Jurkat, Clone E6-1 (cell line): ENCODE data around the gene ANAPC2.

Source experiments
- DNase-seq: peaks from one replicate; pipeline ENCODE4 v3.0.0-alpha.2; 2011; ENCODE audit warnings: low read depth, low spot score
- H3K4me3 ChIP-seq: 2 replicates; pipeline ENCODE4 v1.5.1; 2011; ENCODE audit warnings: mild to moderate bottlenecking, low read length, control low read depth, moderate library complexity

Gene ANAPC2

DNA sequence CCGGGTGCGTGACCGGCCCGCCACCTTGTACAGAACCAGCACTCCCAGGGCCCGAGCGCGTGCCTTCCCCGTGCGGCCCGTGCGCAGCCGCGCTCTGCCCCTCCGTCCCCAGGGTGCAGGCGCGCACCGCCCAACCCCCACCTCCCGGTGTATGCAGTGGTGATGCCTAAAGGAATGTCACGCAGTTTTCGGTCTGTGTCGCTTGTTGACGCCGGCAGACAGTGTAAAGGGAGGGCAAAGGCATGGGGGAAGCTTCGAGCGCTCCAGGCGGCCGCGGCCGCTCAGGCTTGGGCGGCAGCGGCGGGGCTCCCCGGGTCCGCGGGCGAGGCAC lies 19.8 kb downstream of the ANAPC2 start:
- H3K4me3 ChIP-seq, result no peak overlapping the region
- DNase-seq, result no peak

DNA sequence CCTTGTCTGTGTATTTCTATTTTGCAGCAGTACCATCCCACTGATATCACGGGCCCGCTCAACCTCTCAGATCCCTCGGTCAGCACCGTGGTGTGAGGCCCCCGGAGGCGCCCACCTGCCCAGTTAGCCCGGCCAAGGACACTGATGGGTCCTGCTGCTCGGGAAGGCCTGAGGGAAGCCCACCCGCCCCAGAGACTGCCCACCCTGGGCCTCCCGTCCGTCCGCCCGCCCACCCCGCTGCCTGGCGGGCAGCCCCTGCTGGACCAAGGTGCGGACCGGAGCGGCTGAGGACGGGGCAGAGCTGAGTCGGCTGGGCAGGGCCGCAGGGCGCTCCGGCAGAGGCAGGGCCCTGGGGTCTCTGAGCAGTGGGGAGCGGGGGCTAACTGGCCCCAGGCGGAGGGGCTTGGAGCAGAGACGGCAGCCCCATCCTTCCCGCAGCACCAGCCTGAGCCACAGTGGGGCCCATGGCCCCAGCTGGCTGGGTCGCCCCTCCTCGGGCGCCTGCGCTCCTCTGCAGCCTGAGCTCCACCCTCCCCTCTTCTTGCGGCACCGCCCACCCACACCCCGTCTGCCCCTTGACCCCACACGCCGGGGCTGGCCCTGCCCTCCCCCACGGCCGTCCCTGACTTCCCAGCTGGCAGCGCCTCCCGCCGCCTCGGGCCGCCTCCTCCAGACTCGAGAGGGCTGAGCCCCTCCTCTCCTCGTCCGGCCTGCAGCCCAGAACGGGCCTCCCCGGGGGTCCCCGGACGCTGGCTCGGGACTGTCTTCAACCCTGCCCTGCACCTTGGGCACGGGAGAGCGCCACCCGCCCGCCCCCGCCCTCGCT lies 20.4 kb downstream of the ANAPC2 start:
- H3K4me3 ChIP-seq, result no peak overlapping the region
- DNase-seq, result no peak

DNA sequence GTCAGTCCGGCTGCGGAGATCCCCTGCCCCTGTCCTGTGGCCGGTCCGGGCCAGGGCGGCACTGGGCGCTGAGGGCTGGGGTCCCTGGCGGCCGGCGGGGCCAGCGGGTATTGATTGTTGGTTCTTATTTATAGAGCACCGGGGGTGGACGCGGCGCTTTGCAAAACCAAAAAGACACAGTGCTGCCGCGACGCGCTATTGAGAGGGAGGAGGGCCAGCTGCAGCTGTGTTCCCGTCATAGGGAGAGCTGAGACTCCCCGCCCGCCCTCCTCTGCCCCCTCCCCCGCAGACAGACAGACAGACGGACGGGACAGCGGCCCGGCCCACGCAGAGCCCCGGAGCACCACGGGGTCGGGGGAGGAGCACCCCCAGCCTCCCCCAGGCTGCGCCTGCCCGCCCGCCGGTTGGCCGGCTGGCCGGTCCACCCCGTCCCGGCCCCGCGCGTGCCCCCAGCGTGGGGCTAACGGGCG lies 21.0 kb downstream of the ANAPC2 start:
- no peak overlapping the region for H3K4me3 ChIP-seq
- DNase-seq, result no peak

DNA sequence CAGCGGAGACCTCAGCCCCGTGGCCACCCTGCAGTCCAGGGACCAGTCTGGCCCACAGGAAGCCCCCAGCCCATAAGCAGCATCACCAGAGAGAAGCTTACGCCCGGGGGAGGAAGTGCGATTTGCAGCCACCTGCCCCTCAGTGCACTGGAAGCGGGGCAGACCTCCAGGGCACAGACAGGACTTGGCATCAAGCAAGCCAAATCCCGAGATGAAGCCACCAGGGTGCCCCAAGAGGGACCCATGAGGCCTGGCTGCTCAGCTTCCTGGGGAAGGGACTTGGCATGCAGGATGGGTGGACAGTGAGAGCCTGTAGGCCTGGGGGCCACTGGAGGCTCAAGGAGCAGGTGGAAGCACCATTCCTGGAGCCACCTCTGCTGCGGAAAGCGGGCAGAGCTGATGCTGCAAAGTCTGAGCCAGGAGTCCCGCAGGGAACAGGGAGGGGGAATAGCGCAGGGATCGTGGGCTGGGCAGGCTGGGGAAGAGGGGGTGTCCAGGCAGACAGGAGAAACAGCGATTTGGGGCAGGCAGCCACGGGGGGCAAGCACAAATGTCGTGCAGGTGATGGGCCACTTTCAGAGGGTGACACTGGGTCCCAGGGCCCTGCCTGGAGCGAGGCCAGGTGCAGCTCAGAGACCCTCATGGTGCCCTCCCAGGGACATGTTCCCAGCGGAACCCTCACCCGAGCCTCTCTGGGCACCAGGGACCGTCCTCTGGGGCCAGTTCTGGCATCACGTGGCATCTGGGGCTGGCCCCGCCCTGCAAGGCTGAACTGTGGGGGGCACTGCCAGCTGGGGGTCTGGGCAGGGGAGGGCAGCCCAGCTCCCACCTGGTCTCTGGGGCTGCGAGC lies 21.8 kb downstream of the ANAPC2 start:
- no peak for DNase-seq
- H3K4me3 ChIP-seq, result no peak overlapping the region

DNA sequence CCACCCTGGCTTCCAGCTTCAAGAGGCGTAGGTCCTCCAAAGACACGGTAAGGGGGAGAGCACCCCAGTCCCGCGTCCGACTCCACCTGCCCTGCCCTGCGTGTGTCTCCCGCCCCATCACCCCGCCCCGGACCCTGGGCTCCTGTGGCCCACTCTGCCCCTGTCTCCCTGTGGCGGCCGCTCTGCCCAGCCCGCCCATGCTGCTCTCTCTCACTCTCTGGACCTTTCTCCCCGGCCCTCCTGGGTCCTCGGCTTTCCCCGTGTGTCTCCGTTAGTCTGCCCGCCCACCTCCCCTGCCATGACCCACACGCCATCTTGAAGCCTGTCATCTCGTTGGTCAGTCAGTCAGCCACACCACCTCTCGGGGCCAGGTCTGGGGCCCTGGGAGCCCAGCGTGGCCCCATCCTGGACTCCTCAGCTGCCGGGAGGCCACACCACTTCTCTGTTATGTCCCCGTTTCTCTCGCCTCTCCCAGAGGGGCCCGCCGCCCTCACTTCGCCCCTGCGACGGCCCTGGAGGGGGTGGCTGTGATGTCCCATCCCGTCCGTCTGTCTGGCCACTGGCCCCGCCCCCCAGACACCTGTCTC lies 23.0 kb downstream of the ANAPC2 start:
- no peak overlapping the region for H3K4me3 ChIP-seq
- no peak for DNase-seq

DNA sequence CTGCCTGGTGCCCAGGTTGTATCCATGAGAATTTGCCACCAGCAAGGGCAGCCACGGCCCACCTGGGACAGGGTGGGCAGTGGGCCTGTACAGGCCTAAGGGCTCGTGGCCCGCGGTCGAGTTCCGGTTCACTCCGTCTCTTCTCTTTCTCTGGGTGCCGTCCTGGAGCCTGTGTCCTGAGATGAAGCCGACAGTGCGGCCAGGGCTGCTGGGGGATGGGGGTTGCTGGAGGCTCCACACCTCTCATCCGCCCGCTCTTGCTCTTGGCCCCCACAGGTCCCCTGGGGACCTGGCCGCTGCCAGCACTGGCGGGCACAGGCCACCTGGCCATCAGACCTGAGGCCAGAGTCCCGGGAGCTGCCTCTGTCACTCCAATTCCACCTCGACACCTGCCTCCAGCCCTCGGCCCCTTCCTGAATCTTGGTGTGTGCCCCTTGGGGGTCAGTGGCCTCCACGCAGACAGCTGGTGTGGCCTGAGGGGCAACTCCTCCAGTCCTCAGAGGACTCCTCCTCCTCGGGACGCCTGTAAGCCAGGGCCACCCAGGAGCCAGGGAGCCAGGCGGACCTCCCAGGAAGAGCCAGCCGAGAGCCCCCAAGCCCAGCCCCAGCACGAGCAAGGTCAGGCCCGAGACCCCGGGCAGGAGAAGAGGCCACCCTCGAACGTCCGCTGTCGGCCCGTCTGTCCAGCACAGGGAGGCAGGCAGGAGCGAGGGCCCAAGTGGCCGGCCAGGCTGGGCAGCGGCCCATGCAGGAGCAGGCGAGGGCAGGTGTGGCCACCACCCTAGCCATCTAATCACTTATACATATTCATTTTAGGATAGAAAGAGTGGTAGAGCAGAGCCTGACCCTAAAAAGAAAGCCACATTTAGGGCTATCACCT lies 23.8 kb downstream of the ANAPC2 start:
- no peak overlapping the region for H3K4me3 ChIP-seq

DNA sequence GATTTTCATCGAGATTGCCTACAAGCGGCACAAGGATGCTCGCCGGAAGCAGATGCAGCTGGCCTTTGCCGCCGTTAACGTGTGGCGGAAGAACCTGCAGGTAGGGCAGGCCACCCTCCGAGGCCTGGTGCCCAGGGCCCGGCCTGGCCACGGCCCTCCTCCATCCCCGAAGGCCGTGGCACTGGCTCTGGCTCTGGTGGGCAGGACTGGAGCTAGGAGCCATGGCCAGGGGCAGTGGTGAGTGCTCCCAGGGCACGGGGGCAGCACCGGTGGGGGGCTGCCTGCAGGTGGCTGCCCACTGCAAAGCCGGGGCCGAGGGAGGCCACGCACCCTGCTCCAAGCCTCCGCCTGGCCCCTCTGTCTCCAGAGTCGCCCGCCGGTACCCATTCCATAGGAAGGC lies 24.6 kb downstream of the ANAPC2 start:
- no peak overlapping the region for H3K4me3 ChIP-seq
- no peak for DNase-seq

More for the DNA sequence above, 23.8 kb downstream of the ANAPC2 start:
- DNase-seq, result no peak

DNA sequence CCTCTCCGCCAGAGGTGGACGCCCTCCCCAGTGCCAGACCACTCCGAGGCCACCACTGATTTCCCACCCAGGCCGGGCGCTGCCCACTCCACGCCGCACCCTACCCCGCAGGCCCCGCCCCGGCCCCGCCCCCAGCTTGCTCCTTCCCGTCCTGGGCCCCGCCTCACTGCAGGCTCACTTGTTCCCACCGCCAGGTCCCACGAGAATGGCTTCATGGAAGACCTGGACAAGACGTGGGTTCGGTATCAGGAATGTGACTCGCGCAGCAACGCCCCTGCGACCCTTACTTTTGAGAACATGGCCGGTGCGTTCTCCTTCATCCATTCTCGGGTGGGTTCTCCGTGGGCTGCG lies 25.0 kb downstream of the ANAPC2 start:
- DNase-seq, result no peak

DNA sequence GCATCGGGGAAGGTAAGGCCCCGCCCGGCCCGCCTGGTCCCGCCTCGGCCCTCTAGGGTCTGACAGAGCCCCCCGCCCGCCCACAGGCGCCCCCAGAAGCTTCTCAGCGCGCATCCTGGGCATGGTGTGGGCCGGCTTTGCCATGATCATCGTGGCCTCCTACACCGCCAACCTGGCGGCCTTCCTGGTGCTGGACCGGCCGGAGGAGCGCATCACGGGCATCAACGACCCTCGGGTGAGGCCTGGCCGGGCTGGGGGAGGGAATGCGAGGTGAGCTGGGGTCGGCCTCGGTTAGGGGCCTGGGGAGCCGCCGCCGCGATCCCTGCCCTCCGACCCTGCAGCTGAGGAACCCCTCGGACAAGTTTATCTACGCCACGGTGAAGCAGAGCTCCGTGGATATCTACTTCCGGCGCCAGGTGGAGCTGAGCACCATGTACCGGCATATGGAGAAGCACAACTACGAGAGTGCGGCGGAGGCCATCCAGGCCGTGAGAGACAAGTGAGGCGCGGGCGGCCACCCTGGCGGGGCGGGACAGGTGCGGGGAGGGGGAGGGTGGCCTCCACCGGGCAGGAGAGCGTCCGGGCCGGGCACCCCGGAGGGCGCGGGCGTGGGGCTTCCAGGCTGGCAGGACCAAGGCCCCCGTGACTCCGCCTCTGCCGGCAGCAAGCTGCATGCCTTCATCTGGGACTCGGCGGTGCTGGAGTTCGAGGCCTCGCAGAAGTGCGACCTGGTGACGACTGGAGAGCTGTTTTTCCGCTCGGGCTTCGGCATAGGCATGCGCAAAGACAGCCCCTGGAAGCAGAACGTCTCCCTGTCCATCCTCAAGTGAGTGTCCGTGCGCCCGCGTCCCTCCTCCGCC lies 25.6 kb downstream of the ANAPC2 start:
- no peak for DNase-seq
- no peak overlapping the region for H3K4me3 ChIP-seq

More for the DNA sequence above, 25.0 kb downstream of the ANAPC2 start:
- no peak overlapping the region for H3K4me3 ChIP-seq

DNA sequence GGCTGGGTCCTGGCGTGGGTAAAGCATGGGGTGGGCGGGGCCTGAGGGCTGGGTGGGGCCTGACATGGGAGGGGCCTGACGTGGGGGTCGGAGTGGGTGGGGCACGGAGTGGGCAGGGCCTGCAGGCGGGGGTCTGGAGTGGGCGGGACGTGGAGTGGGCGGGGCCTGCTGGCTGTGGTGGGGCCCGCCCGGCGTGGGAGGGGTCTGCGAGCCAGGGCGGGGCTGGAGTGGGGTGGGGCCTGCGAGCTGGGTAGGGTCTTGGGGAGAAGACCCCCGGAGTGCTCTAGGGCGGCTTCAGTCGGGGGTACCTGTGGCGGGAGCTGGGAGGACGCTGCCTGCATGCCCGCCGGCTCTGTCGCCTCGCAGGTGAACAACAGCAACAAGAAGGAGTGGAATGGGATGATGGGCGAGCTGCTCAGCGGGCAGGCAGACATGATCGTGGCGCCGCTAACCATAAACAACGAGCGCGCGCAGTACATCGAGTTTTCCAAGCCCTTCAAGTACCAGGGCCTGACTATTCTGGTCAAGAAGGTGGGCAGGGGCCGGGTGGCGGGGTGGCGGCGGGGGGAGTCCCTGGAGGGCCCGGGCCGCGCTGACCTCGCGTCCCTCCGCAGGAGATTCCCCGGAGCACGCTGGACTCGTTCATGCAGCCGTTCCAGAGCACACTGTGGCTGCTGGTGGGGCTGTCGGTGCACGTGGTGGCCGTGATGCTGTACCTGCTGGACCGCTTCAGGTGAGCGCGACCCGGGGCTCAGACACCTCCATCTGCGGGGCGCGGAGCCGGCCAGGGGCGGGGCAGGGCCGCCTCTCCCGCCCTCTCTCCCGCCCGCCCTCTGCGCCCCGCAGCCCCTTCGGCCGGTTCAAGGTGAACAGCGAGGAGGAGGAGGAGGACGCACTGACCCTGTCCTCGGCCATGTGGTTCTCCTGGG lies 26.5 kb downstream of the ANAPC2 start:
- no peak for DNase-seq
- no peak overlapping the region for H3K4me3 ChIP-seq

DNA sequence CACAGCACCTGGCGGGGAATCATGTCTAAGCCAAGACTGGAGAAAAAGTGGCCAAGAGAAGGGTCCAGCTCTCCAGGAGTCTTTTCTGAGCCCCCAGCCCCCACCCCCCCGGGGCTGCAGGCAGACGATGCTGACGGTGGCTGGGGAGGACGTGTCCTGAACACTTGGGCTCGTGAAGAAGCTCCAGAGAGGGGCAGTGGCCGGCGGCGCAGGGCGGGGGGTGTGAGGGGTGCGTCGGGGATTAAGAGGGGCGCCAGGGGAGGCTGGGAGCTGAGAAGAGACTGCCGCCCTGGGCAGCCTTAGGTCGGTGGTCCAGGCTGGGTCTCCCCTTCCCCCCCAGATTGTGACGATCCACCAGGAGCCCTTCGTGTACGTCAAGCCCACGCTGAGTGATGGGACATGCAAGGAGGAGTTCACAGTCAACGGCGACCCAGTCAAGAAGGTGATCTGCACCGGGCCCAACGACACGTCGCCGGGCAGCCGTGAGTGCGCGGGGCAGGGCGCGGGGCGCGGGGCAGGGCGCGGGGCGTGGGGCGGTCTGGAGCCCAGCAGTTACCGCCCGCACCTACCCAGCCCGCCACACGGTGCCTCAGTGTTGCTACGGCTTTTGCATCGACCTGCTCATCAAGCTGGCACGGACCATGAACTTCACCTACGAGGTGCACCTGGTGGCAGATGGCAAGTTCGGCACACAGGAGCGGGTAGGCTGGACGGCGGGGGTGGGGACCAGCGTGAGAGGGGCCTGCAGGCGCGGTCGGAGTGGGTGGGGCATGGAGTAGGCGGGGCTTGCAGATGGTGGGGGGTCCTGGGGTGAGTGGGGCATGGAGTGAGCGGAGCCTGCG lies 27.4 kb downstream of the ANAPC2 start:
- H3K4me3 ChIP-seq, result no peak overlapping the region
- no peak for DNase-seq

DNA sequence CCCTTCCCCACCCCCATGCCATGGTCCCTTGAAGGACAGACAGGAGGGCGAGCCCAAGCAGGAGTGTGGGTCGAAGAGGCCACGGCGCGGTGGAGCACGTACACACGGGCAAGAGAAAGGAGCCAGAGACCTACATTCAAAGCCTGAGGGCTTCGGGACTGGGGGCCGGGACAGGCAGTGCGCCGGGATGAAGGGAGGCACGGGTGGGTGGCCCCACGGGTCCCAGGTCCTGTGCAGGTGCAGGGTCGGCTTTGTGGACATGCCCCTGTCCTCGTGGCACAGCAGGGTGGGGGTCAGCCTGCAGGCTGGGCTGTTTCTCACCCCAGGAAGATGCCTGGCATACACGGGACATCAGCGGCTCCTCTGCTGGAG lies 28.3 kb downstream of the ANAPC2 start:
- H3K4me3 ChIP-seq, result no peak overlapping the region
- no peak for DNase-seq

DNA sequence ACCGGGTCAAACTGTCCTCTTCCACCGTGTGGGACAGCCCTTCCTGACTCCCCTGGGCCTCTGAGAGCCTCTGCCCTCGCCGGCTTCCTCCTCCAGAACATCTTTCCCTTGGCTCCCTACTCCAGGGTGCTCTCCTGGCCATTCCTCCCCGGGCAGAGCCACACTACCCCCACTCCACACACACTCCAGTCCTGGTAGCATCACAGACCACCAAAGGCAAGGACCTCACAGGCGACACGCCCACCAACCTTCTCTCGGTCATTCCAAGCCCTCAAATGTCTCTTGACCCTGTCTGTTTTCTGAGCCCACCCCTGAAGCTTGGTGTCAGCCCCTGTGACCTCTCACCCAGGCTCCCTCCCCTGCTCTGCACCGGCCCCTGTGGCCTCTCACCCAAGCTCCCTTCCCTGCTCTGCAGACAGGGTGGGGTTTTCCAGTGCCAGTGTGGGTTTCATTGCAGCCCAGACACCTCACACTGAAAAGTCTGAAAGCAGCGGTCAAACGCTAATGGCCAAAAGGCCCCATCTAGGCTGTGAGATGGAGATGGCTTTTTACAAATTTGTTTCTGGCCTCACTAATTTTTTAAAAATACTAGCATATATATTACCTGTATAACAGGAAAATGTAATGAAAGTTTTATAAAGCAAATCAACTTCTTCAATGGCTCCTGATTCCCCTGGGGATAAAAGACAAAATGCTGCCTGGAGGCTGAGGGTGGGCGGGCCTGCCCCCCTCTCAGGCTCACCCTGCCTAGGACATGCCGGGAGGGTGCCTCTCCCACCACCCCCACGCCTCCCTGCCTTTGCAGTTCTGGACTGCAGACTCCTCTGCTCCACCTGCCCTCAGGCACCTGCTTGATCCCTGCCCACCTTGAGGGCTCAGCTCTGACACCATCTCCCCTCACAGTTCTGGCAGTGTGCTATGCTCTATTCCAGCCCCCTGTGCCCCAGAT lies 29.0 kb downstream of the ANAPC2 start:
- DNase-seq, result no peak
- no peak overlapping the region for H3K4me3 ChIP-seq

DNA sequence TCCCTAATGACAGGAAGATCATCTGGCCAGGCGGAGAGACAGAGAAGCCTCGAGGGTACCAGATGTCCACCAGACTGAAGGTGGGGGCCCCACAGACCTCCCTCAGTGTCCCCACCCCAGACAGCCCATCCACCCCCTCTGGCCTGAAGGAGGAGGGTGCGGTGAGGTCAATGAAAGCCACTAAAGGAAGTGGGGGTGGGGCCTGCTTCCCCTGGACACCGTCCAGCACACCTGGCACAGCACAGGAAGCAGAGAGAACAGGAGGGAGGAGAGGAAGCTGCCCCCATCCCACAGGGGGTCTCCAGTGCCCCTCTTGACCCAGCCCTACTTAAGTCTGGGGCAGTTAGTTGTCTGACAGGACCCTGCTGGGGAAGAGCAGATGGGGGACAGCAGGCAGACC lies 29.7 kb downstream of the ANAPC2 start:
- DNase-seq, result no peak
- no peak overlapping the region for H3K4me3 ChIP-seq

DNA sequence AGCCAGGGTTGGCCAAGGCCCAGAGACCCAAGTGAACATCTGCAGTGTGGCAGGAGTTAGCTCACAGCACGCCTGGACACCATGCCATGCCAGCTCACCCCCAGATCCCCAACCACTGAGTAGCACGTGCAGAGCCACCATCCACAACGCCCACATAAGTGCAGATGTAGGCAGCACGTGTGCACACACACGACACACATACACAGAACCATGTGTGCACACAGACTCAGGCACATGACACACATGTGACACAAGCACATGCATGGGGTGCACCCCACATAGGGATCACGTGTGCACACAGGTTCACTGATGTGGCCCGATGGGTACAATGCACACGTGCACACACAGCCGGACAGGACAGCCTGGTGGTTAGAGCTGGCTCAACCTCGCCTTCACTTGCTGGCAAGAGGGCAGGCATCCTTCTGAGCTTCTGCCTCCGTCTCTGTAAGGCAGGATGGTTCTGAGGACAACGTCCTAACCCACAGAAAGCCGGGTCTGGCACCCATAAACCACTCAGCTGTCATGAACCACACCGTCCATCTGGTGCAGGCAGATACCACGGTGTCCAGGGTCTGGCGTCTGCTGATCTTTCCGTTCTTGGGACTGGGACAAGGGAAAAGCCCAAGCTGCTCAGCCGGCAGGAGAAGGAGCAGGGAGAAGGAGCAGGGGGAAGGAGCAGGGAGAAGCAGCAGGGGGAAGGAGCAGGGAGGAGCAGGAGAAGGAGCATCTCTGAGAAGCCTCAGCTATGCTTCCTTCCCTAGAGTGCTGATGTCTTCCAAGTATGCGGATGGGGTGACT lies 30.5 kb downstream of the ANAPC2 start:
- H3K4me3 ChIP-seq, result no peak overlapping the region
- no peak for DNase-seq
